HL-60 (cell line): ENCODE data around the gene KCNH5.

Experiments
- POLR2AphosphoS5 ChIP-seq: IDR thresholded peaks from 2 replicates; pipeline ENCODE4 v1.6.1; 2012; ENCODE audit warnings: low read depth
- TF ChIP-seq, protein P1 (sequence below): IDR thresholded peaks from 2 replicates; pipeline ENCODE4 v1.6.1; 2012; ENCODE audit warnings: low read depth; ENCODE audit not compliant: insufficient replicate concordance

DNA sequence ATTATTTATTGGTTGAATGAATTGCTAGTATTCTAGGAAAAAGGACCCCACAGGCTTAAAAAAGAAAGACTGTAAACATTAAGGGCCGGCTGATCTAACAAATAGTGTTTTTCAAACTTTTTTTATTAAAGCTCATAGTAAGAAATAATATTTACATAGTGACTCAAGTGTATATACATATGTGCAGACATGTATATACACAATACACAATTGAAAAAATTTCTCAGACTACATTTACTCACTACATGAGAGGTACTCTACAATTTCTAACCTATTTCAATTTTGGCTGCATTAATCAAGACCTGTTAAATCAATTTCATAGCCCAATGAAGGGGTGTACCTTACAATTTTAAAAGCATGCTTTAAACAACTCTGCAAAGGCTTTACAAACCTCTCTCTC is 17.5 kb downstream of the KCNH5 start:
- TF ChIP-seq, protein P1, sequence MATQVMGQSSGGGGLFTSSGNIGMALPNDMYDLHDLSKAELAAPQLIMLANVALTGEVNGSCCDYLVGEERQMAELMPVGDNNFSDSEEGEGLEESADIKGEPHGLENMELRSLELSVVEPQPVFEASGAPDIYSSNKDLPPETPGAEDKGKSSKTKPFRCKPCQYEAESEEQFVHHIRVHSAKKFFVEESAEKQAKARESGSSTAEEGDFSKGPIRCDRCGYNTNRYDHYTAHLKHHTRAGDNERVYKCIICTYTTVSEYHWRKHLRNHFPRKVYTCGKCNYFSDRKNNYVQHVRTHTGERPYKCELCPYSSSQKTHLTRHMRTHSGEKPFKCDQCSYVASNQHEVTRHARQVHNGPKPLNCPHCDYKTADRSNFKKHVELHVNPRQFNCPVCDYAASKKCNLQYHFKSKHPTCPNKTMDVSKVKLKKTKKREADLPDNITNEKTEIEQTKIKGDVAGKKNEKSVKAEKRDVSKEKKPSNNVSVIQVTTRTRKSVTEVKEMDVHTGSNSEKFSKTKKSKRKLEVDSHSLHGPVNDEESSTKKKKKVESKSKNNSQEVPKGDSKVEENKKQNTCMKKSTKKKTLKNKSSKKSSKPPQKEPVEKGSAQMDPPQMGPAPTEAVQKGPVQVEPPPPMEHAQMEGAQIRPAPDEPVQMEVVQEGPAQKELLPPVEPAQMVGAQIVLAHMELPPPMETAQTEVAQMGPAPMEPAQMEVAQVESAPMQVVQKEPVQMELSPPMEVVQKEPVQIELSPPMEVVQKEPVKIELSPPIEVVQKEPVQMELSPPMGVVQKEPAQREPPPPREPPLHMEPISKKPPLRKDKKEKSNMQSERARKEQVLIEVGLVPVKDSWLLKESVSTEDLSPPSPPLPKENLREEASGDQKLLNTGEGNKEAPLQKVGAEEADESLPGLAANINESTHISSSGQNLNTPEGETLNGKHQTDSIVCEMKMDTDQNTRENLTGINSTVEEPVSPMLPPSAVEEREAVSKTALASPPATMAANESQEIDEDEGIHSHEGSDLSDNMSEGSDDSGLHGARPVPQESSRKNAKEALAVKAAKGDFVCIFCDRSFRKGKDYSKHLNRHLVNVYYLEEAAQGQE = no peak
- no peak for TF ChIP-seq POLR2AphosphoS5
